Measurements from ENCODE around the gene SLIT3.

The SLIT3 gene

DNA sequence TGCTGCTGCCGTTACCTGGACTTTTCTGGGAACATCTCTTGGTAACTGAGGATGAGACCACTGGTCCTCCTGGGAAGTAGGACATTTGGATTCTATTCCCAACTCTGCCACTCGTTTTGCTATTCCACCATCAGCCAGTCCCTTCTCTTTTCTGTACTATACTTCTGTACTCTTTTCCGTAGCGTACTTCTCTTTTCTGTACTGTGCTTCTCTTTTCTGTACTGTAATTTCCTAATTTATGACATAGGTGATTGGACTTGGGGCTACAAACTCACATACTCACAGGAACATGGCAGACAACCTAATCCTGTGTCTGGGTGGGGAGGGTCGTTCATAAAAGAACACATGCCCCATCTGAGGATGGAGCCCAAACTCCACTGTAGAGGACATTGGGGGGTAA, 386.4 kb downstream of the SLIT3 start:
- no peak for DNase-seq

DNA sequence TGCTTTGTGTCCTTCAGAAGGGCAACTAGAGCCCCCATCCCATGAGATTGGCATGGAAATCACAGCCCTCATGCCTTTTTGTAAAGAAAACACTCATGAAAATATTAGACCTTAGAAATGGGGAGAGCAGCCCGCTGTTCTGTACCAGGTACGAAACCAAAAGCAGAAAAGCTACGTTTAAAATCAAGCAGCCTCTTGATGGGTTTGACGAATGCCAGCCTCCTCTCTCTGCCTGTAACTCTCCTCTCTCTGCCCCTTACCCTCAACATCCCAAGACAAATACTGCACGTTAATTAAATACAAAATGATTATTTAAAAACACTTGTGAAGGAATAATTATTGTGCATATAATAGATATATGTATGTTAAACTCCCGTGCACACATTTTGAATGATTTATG, 390.1 kb downstream of the SLIT3 start:
- DNase-seq: no peak

DNA sequence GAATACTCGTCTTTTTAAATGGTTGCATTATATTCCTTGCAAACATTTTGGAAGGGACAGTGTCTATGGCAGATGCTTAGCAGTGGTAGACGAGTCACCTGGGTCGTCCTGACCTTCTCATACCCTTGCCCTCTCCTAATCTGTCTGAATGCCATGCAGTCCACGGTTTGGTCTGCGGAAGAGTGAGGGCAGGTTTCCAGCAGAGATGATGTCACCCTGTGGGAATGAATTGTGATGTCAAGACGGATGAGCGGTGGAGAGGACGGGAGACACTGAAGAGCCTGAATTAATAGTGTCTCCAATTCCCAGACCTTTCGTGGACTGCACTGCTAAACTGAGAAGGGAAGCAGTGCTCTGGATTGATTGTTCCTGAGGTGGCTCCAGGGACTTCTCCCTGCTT, 392.7 kb downstream of the SLIT3 start:
- DNase-seq: no peak

DNA sequence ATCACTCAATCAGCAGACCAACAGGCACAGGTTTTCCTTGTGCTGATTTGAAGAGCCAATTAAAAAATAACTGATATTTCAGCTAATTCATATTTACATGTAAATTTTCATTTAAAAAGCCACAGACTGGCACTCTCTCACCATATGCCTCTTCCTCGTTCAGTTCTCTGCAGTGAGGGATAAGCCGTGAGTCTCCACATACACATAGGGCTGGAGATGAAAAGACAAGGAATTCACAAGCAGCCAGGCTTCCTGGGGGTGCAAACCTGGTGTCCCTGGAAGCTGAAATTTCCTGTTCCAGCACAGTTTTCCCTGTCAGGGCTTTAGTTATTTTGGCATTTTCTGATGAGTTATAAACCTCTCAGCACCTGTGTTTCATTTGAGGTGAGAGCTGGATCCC, 397.9 kb downstream of the SLIT3 start:
- no peak for DNase-seq

DNA sequence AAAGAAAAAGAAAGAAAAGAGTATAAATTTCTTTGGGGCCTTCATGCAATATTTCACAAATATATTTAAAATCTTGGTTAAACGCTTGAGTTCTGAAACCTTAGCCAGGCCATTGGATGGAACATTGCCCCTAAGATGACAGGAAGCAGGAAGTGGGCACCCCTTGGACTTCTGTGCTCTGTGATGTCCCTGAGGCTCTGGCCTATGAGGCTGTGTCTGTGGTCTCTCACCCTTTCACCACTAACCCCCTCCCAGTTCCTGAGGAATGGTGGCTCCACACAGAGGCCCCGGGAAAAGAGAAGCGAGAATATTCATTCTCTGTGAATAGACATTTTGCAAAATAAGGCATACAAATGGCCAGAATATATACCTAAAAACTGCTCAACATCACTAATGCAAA, 401.3 kb downstream of the SLIT3 start:
- no peak for DNase-seq

DNA sequence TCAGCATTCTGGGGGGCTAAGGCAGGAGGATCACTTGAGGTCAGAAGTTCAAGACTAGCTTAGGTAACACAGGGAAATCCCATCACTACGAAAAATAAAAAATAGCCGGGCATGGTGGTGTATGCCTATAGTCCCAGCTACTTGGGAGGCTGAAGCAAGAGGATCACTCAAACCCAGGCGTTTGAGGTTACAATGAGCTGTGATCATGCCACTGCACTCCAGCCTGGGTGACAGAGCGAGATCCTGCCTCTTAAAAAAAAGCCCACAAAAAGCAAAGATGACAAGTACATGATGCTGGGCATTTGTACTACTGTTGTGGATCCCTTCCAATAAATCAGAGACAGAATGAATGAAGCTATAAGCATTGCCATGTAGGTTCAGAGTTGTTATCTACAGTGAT, 401.7 kb downstream of the SLIT3 start:
- no peak for DNase-seq

DNA sequence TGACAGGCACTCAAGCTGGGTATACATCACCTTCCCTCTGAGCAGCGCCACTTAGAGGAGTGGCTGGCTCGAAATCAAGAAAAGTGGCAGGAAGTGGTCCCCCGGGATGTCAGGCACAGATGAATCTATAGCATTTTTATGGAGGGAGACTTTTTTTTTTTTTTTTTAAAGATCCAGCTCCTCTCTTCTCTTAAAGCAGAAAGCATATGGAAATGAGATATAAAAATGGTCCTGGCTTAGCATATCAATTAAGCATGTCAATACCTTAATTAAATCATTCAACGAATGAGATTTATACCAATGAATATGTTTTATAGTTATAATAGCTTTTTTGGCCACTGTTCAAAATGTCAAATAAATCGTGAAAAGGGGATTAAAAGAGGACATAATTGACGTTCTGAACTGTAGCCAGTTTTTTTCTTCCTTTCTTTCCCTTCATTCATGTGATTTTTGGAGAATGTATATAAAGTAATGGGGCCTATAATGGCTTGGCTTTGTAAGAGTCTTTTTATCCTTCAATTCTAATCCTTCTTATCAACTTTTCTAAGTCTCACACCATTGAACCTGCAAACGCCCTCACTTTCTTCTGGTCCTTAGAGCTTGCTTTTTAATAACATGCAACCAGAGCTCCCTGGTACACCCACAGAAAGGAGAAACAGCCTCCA, 402.6 kb downstream of the SLIT3 start:
- DNase-seq: no peak

DNA sequence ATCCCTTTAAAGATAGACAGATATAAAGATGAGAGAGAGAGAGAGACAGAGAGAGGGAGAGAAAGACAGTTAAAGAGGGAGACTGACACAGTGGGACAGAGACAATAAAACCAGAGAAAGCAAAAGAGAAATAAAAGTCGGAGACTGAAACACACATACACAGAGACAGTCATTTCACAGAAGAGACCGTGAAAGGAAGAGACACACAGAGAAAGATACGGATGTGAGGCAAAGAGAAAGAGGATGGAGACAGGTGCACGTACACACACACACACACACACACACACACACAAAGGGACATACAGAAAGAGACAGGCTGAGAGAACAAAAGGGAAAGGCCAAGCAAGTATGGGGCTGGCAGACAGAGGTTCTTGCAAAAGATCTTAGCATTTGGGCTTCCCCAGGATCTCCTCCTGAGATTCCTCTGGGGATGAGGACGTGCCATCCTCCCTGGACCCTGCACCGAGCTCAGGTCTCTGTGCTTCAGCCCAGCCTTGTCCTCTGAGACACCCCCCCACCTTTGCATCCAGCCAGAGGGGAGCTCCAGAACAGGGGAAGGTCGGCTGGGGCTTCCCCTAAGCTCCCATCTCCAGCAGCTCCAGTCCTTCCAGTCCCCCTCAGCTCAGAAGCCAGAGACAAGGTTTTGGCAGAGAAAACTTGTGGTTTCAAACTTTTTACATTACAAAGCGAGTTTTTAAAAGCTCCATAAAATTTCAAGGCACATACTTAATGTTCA, 403.4 kb downstream of the SLIT3 start:
- DNase-seq: no peak

DNA sequence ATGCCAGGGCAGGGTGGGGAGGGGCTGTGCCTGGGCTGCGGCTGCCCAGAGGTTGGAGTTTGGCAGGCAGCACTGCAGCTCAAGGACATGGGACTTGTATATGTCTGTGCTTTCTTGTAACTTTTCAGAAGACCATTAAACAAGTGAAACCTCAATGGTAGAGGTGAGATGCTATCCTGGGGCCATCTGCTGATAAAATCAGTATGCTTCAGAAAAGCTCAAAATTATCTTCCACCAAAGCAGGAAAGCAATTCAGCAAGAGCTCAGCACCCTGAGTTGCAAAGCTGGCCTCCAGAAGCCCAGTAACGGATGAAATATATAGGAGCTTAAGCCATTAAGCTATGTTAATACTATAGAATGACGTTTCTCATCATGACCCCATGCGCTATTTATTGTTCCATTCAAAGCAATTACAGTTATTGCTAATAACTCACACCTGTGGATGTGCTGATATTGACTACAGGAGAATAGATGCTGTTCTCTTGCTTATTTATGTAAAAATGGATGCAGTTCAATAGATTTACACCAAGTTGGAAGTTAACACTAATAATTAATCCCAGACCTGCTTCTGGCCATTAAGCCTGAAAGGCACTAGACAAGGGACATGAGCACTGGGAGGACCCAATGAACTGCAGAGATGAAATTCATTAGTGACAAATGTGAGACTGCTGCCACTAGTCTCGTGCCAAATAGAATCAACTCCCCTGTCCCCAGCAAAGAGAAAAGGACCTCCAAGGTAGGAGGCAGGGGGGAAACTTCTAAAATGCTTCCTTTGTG, 405.5 kb downstream of the SLIT3 start:
- DNase-seq: no peak

DNA sequence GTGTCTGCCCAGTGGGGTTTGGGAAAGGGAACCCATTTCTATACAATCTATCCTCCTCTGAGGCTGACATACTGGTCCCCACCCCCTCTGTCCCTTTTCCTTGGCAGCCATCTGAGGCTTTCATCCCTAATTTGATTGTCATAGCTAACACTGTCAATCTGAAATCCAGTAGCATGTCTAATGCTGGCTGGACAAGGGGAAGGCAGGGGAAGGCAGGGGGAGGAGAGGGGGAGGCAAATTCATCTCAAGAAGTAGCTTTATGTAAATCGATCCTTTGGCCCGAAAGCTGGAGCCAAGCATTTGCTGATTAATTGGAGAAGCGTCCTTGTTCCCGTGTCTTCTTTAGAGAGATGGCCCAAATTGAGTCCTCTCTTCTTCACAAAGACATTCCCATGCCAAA, 407.7 kb downstream of the SLIT3 start:
- no peak for DNase-seq

DNA sequence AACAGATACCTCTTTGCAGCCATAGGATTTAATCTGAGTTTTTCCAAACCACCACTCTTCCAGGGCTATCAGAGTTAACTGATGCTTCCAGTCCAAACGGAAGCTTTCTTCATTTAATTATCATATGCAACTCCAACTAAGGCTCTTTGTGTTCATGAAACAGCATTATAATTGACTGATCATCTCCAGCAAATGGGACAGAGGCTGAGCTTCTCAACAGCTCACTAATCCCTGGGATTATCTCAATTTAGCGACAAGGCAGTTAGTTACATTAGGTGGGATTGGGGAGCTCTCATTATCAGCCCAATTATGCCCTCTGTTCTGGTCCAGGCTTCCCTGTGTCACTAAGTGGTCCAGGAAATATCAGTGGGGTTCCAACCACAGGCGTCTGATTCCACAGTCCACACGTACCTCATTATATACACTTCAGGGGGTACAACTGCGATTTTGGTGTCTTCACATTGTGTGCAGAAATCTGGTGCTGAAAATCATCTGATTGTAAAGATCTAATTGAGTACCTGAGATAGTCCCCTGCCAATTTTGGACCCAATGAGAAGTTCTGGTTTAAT, 408.2 kb downstream of the SLIT3 start:
- DNase-seq: no peak

DNA sequence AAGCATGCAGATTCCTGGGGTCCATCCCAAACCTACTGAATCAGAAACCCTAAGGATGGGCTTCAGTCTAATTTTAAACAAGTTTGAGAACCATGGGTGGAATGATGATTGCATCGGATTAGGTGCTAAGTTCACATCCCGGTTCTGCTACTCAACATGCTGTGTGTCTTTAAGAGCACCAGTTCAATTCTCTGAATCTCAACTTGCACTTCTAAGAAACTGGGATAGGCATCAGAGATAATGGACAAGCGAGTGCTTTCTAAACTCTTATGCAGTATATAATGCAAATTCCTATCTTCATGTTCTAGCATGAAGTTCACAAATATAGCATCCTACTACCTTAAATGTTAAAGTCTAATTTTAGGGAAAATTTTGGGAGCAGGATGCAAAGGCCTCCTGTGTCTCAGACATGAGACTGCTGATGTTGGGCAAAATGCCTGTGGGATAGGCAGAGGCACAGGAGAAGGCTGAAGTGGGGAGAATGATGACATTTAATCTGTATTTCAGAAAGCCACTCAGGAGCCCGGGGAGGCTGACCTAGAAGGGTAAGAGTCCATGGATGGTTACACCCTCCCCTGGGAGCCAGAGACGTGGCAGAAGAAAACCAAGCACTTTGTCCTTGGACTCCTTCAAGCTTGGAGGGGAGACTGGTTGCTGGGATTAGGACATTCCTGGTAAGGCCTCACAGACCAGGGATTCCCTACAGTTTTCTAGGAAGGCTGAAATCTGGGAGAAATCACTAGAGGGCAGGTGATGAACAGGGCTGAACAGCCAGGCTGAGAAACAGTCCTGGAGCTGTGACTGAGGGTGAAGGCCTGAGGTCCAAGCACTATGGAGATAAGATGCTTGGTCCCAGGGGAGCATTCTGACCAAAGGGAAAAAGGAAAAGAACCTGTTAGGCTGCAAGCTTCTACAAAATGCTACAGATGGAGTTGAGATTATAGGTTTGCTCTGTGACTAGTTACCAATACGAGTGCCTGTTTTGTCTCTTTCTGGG, 409.8 kb downstream of the SLIT3 start:
- DNase-seq: no peak

DNA sequence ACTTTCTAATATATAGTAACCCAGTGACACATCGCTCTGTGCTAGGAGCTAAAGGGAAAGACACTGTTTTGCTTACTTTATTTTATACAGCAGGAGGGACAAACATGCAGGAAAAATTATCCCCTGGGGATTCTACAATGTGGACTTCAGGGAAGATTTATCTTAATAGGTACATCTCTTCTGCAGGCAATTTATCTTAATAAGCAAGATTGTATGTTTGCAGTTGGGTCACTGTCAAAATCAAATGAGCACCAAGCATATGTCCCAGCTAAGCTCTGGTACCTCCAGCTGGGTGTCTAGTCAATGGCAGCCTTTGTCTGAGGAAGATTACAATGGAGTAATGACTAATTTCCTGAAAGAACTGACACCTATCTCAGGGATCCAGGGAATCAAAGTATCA, 411.9 kb downstream of the SLIT3 start:
- DNase-seq: no peak

DNA sequence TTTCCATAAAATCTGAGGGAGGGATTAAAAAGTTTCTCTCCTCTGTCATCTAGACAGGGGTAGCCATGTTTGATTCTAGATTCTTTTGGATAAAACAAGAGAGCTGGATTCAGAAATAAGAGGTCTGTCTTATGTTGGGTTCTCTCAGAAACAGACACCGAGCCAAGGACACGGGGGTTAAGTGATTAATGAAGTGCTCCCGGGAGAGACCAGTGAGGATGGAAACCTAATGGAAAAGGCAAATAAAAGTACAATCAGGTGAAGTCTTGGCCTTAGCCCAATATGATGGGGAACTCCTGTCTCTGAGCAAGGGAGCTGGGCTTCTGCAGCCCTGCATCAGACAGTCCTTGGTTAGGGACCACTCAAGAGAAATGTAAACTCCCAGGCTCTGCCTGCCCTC, 413.0 kb downstream of the SLIT3 start:
- DNase-seq: no peak

DNA sequence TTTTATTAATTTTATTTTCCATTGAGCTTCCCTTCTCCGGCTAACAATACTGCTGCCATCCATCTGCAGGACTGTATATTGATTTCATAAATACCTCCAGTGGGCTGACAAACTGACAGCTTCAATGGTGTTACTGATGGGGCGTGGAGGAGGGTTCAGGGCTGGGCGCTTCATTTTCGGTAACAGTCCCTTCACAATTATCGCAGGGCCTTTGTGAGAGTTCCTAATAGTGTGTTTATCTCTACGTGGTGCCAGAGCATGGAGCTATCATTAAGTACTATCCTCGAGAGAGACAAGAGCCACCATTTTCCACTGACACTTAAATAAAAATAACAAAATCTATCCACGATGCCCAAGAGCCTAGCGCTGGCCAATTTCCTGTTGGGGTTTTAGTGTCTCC, 414.8 kb downstream of the SLIT3 start:
- DNase-seq: no peak

DNA sequence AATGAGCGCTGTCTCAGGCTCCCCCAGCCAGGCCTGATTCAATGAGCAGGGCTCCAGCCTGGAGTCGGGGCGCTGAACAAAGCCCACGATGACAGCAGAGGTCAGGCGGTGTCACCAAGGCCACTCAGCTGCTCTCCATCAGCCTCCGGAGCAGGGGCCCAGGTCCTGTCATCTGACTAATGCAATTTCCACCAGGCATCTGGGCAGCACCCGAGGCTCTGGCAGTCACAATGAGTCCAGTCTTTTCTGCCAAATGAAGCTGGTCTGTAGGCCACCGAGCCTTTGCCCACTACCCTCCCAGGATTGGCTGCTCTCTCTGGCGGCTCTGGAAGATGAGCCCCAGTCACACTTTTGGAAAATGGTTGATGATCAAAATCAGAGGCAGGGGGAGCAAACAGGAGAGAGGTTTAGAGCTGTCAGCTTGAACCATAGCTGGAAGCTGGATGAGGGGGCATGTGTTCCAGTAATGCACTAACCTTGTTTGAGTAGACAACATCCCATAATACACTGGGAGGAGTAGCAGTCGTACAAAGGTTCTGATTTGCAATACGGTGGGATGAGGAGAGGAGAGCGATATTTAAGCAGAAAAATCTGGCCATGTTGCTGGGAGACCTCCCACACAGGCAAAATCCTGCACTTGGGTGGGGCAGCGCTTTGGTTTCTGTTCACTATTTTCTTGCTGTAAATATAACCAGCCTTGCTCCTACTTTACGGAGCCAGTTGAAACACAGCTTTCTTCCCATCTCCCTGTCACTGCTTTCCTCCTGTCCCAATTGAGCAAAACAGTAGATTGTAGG, 415.4 kb downstream of the SLIT3 start:
- no peak for DNase-seq

DNA sequence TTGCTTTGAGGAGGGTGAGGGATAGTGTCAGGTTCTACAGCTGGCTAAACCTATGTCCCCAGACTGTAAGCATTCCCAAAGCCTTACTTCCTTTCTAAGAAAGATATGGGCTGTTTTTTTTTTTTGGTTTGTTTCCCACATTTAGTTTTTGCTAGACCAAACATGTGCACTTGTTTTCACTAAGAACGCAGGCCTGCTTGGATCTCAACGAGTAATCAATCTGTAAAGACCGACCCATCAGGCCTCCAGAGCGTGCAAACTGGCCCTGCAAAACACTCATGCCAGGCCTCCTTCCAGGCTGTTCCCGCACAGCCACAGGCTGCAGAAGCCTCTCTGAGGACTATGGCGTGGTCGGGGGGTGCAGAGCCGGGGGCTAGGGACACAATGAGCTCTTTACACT, 416.9 kb downstream of the SLIT3 start:
- DNase-seq: no peak

DNA sequence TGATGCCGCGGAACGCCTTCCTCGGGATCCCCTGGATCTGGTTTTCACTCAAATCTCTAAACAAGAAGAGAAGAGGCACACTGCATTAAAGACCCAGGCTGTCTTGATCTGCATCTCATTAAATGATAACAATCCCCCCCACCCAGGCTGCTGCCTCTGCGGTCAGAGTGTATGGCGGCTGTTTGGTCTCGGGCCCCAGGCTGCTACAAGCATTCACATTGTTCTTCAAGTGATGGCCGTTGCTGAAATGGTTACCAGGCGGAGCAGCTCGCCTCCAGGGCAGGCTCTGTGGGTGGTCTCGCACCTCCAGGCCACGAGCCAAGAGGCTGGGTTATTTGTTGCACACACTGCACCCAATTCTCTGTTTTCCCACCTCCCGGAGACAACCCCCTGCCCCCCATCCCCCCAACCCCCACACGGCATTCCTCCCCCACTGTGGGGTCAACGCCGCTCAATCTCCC, 417.6 kb downstream of the SLIT3 start:
- DNase-seq: no peak

DNA sequence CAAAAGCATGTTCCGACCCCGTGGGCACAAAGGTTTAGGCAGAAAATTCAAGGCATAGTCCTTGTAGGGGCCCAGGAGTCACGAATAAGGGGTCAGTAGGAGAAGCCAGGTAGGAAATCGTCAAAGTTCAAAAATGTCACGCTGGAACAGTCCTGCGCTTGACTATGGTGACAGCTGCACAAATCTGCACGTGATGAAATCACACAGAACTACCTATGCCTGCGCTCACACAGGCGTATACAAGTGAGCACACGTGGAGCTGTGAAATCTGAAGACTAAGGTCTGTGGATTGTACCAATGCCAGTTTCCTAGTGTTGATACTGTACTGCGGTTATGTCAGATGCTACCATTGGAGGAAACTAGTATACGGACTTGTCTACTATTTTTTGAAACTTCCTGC, 418.7 kb downstream of the SLIT3 start:
- DNase-seq: no peak

DNA sequence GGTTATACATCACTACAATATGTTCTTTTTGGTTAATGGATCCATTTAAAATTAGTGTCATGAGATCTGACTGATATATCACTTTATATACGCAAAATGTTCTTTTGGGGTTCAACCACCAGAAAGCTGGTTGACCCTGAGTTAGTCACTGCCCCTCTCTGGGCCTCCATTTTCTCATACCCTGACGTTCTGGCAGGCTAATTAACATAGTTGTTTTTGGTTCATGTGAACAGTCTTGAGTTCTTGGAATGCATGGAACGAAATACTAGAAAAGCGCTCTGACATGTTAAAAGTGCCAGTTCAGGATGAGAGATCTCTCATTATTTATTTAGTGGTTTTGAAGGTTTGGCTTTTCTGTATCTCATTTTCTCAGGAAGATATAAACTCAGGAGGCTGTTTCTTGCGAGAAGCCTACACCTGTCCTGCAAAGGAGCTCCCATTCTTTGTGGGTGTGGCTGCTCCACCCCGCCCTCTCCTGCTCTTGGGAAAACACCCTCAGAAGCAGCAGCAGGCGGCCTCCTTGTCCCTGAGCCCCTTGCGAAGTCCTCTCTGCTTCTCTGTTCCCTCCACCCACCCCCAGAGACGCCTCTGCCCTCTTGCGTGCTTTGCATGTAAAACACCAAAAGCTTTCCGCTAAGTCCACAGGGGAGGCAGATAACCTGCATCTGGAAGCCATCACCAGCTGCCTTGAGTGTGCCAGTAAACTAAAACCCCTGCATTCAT, 419.4 kb downstream of the SLIT3 start:
- DNase-seq: no peak

DNA sequence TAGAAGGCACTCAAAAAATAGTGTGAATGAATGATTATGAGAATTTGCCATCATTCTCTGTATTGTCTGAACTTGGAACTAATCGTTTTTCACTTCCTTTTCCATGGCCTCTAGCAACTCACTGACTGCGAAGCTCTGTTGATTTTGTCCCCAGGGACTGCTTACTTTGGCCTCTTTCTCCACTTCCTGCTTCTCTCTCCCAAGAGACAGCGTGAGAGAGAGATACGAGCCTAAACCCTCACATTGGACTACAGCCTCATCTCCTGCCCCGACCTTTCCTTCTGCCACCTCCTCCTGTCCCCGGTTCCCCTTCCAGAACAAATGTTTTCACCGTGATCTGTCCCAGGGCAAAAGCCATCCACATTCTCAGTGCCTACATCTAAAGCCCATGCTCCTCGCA, 421.0 kb downstream of the SLIT3 start:
- no peak for DNase-seq

All from CD4-positive, alpha-beta T cell treated with Interleukin-15 for 1 hour (primary cell).